Mucosa of stomach (tissue), 1 donor: ENCODE results near the gene TNFSF11.
"Not testable (repeated sequence)": the region's sequence is repeated elsewhere in the genome, so short reads cannot be mapped to it uniquely, and the experiment has no call there.

Experiments used
- H3K27me3 ChIP-seq: one replicate; pipeline ENCODE4 v1.7.0; 2013; ENCODE audit warnings: mild to moderate bottlenecking, low read length; ENCODE audit not compliant: control insufficient read depth, insufficient read depth
- H3K36me3 ChIP-seq: one replicate; pipeline ENCODE4 v1.7.0; 2013; ENCODE audit warnings: low read length; ENCODE audit not compliant: control insufficient read depth, insufficient read depth
- H3K4me1 ChIP-seq: one replicate; pipeline ENCODE4 v1.7.0; 2013; ENCODE audit warnings: mild to moderate bottlenecking, low read length; ENCODE audit not compliant: control insufficient read depth, insufficient read depth
- H3K4me3 ChIP-seq: one replicate; pipeline ENCODE4 v1.7.0; 2013; ENCODE audit warnings: low read length
- H3K9ac ChIP-seq: one replicate; pipeline ENCODE4 v1.7.0; 2013; ENCODE audit warnings: mild to moderate bottlenecking, low read length, moderate library complexity
- H3K9me3 ChIP-seq: one replicate; pipeline ENCODE4 v1.7.0; 2013; ENCODE audit warnings: mild to moderate bottlenecking, low read length, moderate library complexity; ENCODE audit not compliant: control insufficient read depth
- donor health status: Pancreatic carcinoma.

TNFSF11 gene

GRCh38 chr13:42545842-42546241, 28.1 kb upstream of the TNFSF11 start:
- Histone ChIP-seq H3K27me3 (no peaks in the 10 kb centered on the region), H3K4me3 (no peak overlapping the region), H3K36me3 (no peaks in the 10 kb centered on the region), H3K4me1 (no peaks in the 10 kb centered on the region), H3K9ac (no peak overlapping the region), H3K9me3 (no peaks in the 10 kb centered on the region)

- no peak overlapping the region for H3K9ac ChIP-seq
- no peaks in the 10 kb centered on the region for H3K27me3 ChIP-seq
- H3K36me3 ChIP-seq, result no peaks in the 10 kb centered on the region
- no peaks in the 10 kb centered on the region for H3K9me3 ChIP-seq
- H3K4me1 ChIP-seq, result no peaks in the 10 kb centered on the region
- no peak overlapping the region for H3K4me3 ChIP-seq
Measured at GRCh38 chr13:42547612-42548011, 26.3 kb upstream of the TNFSF11 start.

GRCh38 chr13:42548731-42549551, 25.0 kb upstream of the TNFSF11 start:
- H3K9ac ChIP-seq, result no peak overlapping the region

GRCh38 chr13:42549552-42549936, 24.4 kb upstream of the TNFSF11 start:
- no peaks in the 10 kb centered on the region for H3K27me3 ChIP-seq

More at GRCh38 chr13:42548731-42549551, 25.0 kb upstream of the TNFSF11 start:
- no peaks in the 10 kb centered on the region for H3K4me1 ChIP-seq
- no peak overlapping the region for H3K4me3 ChIP-seq
- no peaks in the 10 kb centered on the region for H3K36me3 ChIP-seq
- H3K27me3 ChIP-seq, result no peaks in the 10 kb centered on the region
- H3K9me3 ChIP-seq, result no peaks in the 10 kb centered on the region

GRCh38 chr13:42551611-42552010, 22.3 kb upstream of the TNFSF11 start:
- no peaks in the 10 kb centered on the region for H3K9me3 ChIP-seq
- H3K4me3 ChIP-seq, result no peak overlapping the region
- no peaks in the 10 kb centered on the region for H3K27me3 ChIP-seq
- no peaks in the 10 kb centered on the region for H3K4me1 ChIP-seq
- H3K9ac ChIP-seq, result no peak overlapping the region
- H3K36me3 ChIP-seq, result no peaks in the 10 kb centered on the region

More at GRCh38 chr13:42549552-42549936, 24.4 kb upstream of the TNFSF11 start:
- Histone ChIP-seq H3K4me3 (no peak overlapping the region), H3K9ac (no peak overlapping the region), H3K9me3 (no peaks in the 10 kb centered on the region), H3K4me1 (no peaks in the 10 kb centered on the region), H3K36me3 (no peaks in the 10 kb centered on the region)

GRCh38 chr13:42553098-42554046, 20.6 kb upstream of the TNFSF11 start:
- Histone ChIP-seq H3K9me3 (no peaks in the 10 kb centered on the region), H3K4me3 (no peak overlapping the region), H3K27me3 (no peaks in the 10 kb centered on the region), H3K9ac (no peak overlapping the region), H3K36me3 (no peaks in the 10 kb centered on the region), H3K4me1 (no peaks in the 10 kb centered on the region)

- Histone ChIP-seq H3K27me3 (no peaks in the 10 kb centered on the region), H3K9ac (no peak overlapping the region), H3K9me3 (no peaks in the 10 kb centered on the region), H3K4me1 (no peaks in the 10 kb centered on the region), H3K36me3 (no peaks in the 10 kb centered on the region), H3K4me3 (no peak overlapping the region)
Measured at GRCh38 chr13:42559057-42559456, 14.9 kb upstream of the TNFSF11 start.

GRCh38 chr13:42559573-42560218, 14.3 kb upstream of the TNFSF11 start:
- H3K4me1 ChIP-seq, H3K27me3 ChIP-seq, H3K36me3 ChIP-seq, H3K9me3 ChIP-seq, H3K4me3 ChIP-seq, H3K9ac ChIP-seq: not testable (repeated sequence)

- H3K4me1 ChIP-seq, H3K4me3 ChIP-seq, H3K9ac ChIP-seq, H3K27me3 ChIP-seq, H3K9me3 ChIP-seq, H3K36me3 ChIP-seq: not testable (repeated sequence)
Measured at GRCh38 chr13:42560320-42560719, 13.6 kb upstream of the TNFSF11 start.

- H3K9ac ChIP-seq, result no peak overlapping the region
- H3K36me3 ChIP-seq, result no peaks in the 10 kb centered on the region
- no peaks in the 10 kb centered on the region for H3K27me3 ChIP-seq
- H3K4me3 ChIP-seq, result no peak overlapping the region
- no peaks in the 10 kb centered on the region for H3K9me3 ChIP-seq
- H3K4me1 ChIP-seq, result no peaks in the 10 kb centered on the region
Measured at GRCh38 chr13:42561752-42562467, 12.0 kb upstream of the TNFSF11 start.

GRCh38 chr13:42567906-42568305, 6.0 kb upstream of the TNFSF11 start:
- H3K9me3 ChIP-seq, result no peaks in the 10 kb centered on the region
- H3K9ac ChIP-seq, result no peak overlapping the region
- H3K4me3 ChIP-seq, result no peak overlapping the region
- H3K36me3 ChIP-seq, result no peaks in the 10 kb centered on the region
- no peaks in the 10 kb centered on the region for H3K4me1 ChIP-seq
- H3K27me3 ChIP-seq, result no peaks in the 10 kb centered on the region
